Measurements from ENCODE around the gene OPHN1. TPM values are rescaled to one million over a fixed set of nuclear protein-coding genes. Genes with fewer than 3 reads are reported as not detected.
A peak's percentile ranks its signal among the peaks of the same experiment; 100 is the strongest.

OPHN1 gene
- polyA plus RNA-seq, 1 donor = 5.6 TPM

- no peaks in the 10 kb centered on the region for H3K9me3 ChIP-seq (ENCODE audit: control insufficient read depth, low read depth, low read length)
- WGBS (ENCODE audit: insufficient coverage, low lambda C conversion rate) = no CpG with 5 or more reads among the region's 1 CpG
These were observed 248.1 kb downstream of the OPHN1 start for GRCh38 chrX:68185161-68185560.

GRCh38 chrX:68183612-68184214, 249.6 kb downstream of the OPHN1 start:
- Histone ChIP-seq H3K27me3 (ENCODE audit: control insufficient read depth, insufficient read depth, low read length) (no peaks in the 10 kb centered on the region), H3K36me3 (ENCODE audit: control insufficient read depth, insufficient read depth, low read length) (no peaks in the 10 kb centered on the region), H3K27ac (ENCODE audit: low read length) (no peak overlapping the region), H3K4me3 (ENCODE audit: low read length) (no peak overlapping the region), H3K4me1 (ENCODE audit: control insufficient read depth, insufficient read depth, low read length) (no peaks in the 10 kb centered on the region), H3K9me3 (ENCODE audit: control insufficient read depth, low read depth, low read length) (no peaks in the 10 kb centered on the region)
- peak in 1 of 2 donors; percentile 2 for DNase-seq
- 0% methylated on average over 1 of the region's 4 CpGs for WGBS (ENCODE audit: insufficient coverage, low lambda C conversion rate)

More at GRCh38 chrX:68185161-68185560, 248.1 kb downstream of the OPHN1 start:
- no peak overlapping the region for H3K4me3 ChIP-seq (ENCODE audit: low read length)
- H3K36me3 ChIP-seq (ENCODE audit: control insufficient read depth, insufficient read depth, low read length) = no peaks in the 10 kb centered on the region
- no peaks in the 10 kb centered on the region for H3K27me3 ChIP-seq (ENCODE audit: control insufficient read depth, insufficient read depth, low read length)
- no peaks in the 10 kb centered on the region for H3K4me1 ChIP-seq (ENCODE audit: control insufficient read depth, insufficient read depth, low read length)
- H3K27ac ChIP-seq (ENCODE audit: low read length) = no peak overlapping the region
- DNase-seq = no peak

DNA sequence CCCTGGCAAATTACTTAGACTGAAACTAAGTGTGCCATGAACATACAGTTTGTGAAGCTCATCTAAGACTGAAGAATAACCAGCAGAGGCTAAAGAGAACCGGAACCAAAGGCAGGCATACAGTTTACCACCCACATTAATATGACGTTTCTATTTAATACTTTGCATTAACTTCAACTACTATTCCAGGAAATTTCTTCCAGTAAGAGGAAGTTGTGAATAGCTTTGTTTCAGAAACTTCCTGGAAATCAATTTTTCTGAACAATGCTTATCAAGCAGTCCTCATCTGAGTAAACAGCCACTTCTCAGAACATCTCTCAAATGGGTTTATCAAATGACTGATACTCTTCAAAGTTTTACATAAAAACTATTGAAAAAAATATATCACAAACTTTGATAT, 252.7 kb downstream of the OPHN1 start:
- no CpG with 5 or more reads among the region's 2 CpGs for WGBS (ENCODE audit: insufficient coverage, low lambda C conversion rate)
- H3K4me1 ChIP-seq (ENCODE audit: control insufficient read depth, insufficient read depth, low read length) = no peaks in the 10 kb centered on the region
- H3K27ac ChIP-seq (ENCODE audit: low read length) = no peak overlapping the region
- no peaks in the 10 kb centered on the region for H3K36me3 ChIP-seq (ENCODE audit: control insufficient read depth, insufficient read depth, low read length)
- no peaks in the 10 kb centered on the region for H3K9me3 ChIP-seq (ENCODE audit: control insufficient read depth, low read depth, low read length)
- no peak overlapping the region for H3K4me3 ChIP-seq (ENCODE audit: low read length)
- DNase-seq = no peak
- H3K27me3 ChIP-seq (ENCODE audit: control insufficient read depth, insufficient read depth, low read length) = no peaks in the 10 kb centered on the region

GRCh38 chrX:68179355-68179754, 253.9 kb downstream of the OPHN1 start:
- no peak overlapping the region for H3K27ac ChIP-seq (ENCODE audit: low read length)
- H3K36me3 ChIP-seq (ENCODE audit: control insufficient read depth, insufficient read depth, low read length) = no peaks in the 10 kb centered on the region
- no peak for DNase-seq
- no peaks in the 10 kb centered on the region for H3K27me3 ChIP-seq (ENCODE audit: control insufficient read depth, insufficient read depth, low read length)
- no CpG with 5 or more reads among the region's 1 CpG for WGBS (ENCODE audit: insufficient coverage, low lambda C conversion rate)
- no peaks in the 10 kb centered on the region for H3K4me1 ChIP-seq (ENCODE audit: control insufficient read depth, insufficient read depth, low read length)
- H3K9me3 ChIP-seq (ENCODE audit: control insufficient read depth, low read depth, low read length) = no peaks in the 10 kb centered on the region
- H3K4me3 ChIP-seq (ENCODE audit: low read length) = no peak overlapping the region

- Histone ChIP-seq H3K36me3 (ENCODE audit: control insufficient read depth, insufficient read depth, low read length) (no peaks in the 10 kb centered on the region), H3K4me1 (ENCODE audit: control insufficient read depth, insufficient read depth, low read length) (no peaks in the 10 kb centered on the region), H3K9me3 (ENCODE audit: control insufficient read depth, low read depth, low read length) (no peaks in the 10 kb centered on the region), H3K27ac (ENCODE audit: low read length) (no peak overlapping the region), H3K27me3 (ENCODE audit: control insufficient read depth, insufficient read depth, low read length) (no peaks in the 10 kb centered on the region), H3K4me3 (ENCODE audit: low read length) (no peak overlapping the region)
- no peak for DNase-seq
- no CpG with 5 or more reads among the region's 4 CpGs for WGBS (ENCODE audit: insufficient coverage, low lambda C conversion rate)
These were observed 255.8 kb downstream of the OPHN1 start for GRCh38 chrX:68177542-68177941.

DNA sequence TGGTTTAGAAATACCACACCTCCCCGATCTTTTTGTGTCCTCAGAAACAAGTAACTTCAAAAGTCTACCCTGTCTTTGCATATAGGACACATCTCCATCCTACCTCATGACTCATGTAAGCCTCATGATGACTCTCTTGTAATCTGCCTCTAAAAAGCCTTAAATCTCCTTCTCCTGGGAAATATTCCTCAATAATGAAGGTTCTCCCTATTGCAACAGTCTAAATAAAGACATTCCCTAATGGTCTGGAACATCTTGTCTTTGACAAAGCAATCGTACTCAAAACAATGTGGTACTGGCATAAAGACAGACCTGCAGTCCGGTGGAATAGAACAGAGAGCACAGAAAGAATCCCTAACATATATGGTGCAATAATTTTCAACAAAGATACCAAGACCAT, 257.7 kb downstream of the OPHN1 start:
- Histone ChIP-seq H3K4me1 (ENCODE audit: control insufficient read depth, insufficient read depth, low read length) (no peaks in the 10 kb centered on the region), H3K27ac (ENCODE audit: low read length) (no peak overlapping the region), H3K9me3 (ENCODE audit: control insufficient read depth, low read depth, low read length) (no peaks in the 10 kb centered on the region), H3K27me3 (ENCODE audit: control insufficient read depth, insufficient read depth, low read length) (no peaks in the 10 kb centered on the region), H3K36me3 (ENCODE audit: control insufficient read depth, insufficient read depth, low read length) (no peaks in the 10 kb centered on the region), H3K4me3 (ENCODE audit: low read length) (no peak overlapping the region)
- no CpG with 5 or more reads among the region's 3 CpGs for WGBS (ENCODE audit: insufficient coverage, low lambda C conversion rate)
- no peak for DNase-seq

DNA sequence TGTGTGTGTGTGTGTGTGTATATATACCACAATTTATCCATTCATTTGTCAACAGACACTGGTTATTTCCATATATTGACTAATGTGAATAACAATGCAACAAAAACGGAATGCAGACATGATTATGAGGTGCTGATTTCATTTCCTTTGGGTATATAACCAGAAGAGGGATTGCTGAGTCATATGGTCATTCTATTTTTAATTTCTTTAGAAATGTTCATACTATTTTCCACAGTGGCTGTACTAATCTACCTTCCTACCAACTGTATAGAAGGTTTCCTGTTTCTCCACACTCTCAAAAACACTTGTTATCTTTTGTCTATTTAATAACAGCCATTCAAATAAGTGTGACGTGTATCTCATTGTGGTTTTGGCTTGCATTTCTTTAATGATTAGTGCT, 269.9 kb downstream of the OPHN1 start:
- WGBS (ENCODE audit: insufficient coverage, low lambda C conversion rate) = no CpG with 5 or more reads among the region's 2 CpGs
- no peaks in the 10 kb centered on the region for H3K4me1 ChIP-seq (ENCODE audit: control insufficient read depth, insufficient read depth, low read length)
- H3K27ac ChIP-seq (ENCODE audit: low read length) = no peak overlapping the region
- H3K36me3 ChIP-seq (ENCODE audit: control insufficient read depth, insufficient read depth, low read length) = no peaks in the 10 kb centered on the region
- H3K27me3 ChIP-seq (ENCODE audit: control insufficient read depth, insufficient read depth, low read length) = no peaks in the 10 kb centered on the region
- H3K4me3 ChIP-seq (ENCODE audit: low read length) = no peak overlapping the region
- DNase-seq = no peak
- H3K9me3 ChIP-seq (ENCODE audit: control insufficient read depth, low read depth, low read length) = no peaks in the 10 kb centered on the region

- no peaks in the 10 kb centered on the region for H3K27me3 ChIP-seq (ENCODE audit: control insufficient read depth, insufficient read depth, low read length)
- no peaks in the 10 kb centered on the region for H3K9me3 ChIP-seq (ENCODE audit: control insufficient read depth, low read depth, low read length)
- no peak overlapping the region for H3K4me3 ChIP-seq (ENCODE audit: low read length)
- no peaks in the 10 kb centered on the region for H3K36me3 ChIP-seq (ENCODE audit: control insufficient read depth, insufficient read depth, low read length)
- DNase-seq = no peak
- no CpG with 5 or more reads among the region's 1 CpG for WGBS (ENCODE audit: insufficient coverage, low lambda C conversion rate)
- no peak overlapping the region for H3K27ac ChIP-seq (ENCODE audit: low read length)
- H3K4me1 ChIP-seq (ENCODE audit: control insufficient read depth, insufficient read depth, low read length) = no peaks in the 10 kb centered on the region
These were observed 285.4 kb downstream of the OPHN1 start for GRCh38 chrX:68147848-68148247.

GRCh38 chrX:68146054-68146453, 287.2 kb downstream of the OPHN1 start:
- Histone ChIP-seq H3K36me3 (ENCODE audit: control insufficient read depth, insufficient read depth, low read length) (no peaks in the 10 kb centered on the region), H3K4me3 (ENCODE audit: low read length) (no peak overlapping the region), H3K27me3 (ENCODE audit: control insufficient read depth, insufficient read depth, low read length) (no peaks in the 10 kb centered on the region), H3K27ac (ENCODE audit: low read length) (no peak overlapping the region), H3K4me1 (ENCODE audit: control insufficient read depth, insufficient read depth, low read length) (no peaks in the 10 kb centered on the region), H3K9me3 (ENCODE audit: control insufficient read depth, low read depth, low read length) (no peaks in the 10 kb centered on the region)
- DNase-seq = peak in 1 of 2 donors; percentile 7
- WGBS (ENCODE audit: insufficient coverage, low lambda C conversion rate) = no CpG with 5 or more reads among the region's 2 CpGs

DNA sequence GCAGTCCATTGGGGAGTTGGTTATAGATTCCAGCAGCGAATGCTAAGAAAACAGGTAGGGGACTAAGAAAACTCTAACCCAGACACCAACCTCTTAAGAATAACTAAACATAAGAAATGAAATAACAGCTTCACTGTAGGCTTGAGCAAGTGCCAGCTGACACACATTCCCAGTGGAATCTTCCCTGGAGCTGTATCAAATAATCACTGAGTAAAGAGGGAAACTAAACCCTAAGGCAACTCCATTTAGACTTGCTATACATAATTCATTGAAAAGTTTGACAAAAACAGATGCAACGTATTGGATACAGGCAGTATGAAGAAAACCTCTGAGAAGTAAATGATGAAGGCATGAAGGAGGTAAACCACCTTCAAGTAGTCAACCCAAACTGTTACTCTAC, 293.5 kb downstream of the OPHN1 start:
- H3K4me3 ChIP-seq (ENCODE audit: low read length) = no peak overlapping the region
- no peak overlapping the region for H3K27ac ChIP-seq (ENCODE audit: low read length)
- no CpG with 5 or more reads among the region's 2 CpGs for WGBS (ENCODE audit: insufficient coverage, low lambda C conversion rate)
- no peaks in the 10 kb centered on the region for H3K4me1 ChIP-seq (ENCODE audit: control insufficient read depth, insufficient read depth, low read length)
- no peak for DNase-seq
- H3K9me3 ChIP-seq (ENCODE audit: control insufficient read depth, low read depth, low read length) = no peaks in the 10 kb centered on the region
- no peaks in the 10 kb centered on the region for H3K27me3 ChIP-seq (ENCODE audit: control insufficient read depth, insufficient read depth, low read length)
- no peaks in the 10 kb centered on the region for H3K36me3 ChIP-seq (ENCODE audit: control insufficient read depth, insufficient read depth, low read length)

DNA sequence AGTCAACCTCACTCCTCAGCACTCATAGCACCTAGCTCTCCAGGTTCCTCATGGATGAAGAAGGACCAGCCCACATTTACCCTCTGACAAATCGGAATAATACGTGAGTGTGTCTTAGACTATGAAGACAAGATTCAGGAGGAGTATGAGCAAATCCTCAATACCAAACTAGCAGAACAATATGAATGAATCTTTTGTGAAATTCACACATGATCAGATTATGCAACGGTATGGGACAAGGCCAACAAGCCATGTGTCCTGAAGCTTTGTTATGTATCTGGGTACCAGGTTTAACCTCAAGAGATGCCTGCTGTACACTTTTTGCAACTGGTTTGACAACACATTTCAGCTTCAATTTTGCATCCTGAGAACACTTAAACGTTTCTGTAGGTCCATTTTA, 300.1 kb downstream of the OPHN1 start:
- Histone ChIP-seq H3K4me3 (ENCODE audit: low read length) (no peak overlapping the region), H3K27ac (ENCODE audit: low read length) (no peak overlapping the region), H3K36me3 (ENCODE audit: control insufficient read depth, insufficient read depth, low read length) (no peaks in the 10 kb centered on the region), H3K9me3 (ENCODE audit: control insufficient read depth, low read depth, low read length) (peaks cover 5% of the 10 kb centered on the region), H3K27me3 (ENCODE audit: control insufficient read depth, insufficient read depth, low read length) (no peaks in the 10 kb centered on the region), H3K4me1 (ENCODE audit: control insufficient read depth, insufficient read depth, low read length) (no peaks in the 10 kb centered on the region)
- no peak for DNase-seq
- WGBS (ENCODE audit: insufficient coverage, low lambda C conversion rate) = no CpG with 5 or more reads among the region's 4 CpGs

Data from large intestine (tissue), 3 donors.